ENCODE measurements around the gene CACNA1E.

The CACNA1E gene

DNA sequence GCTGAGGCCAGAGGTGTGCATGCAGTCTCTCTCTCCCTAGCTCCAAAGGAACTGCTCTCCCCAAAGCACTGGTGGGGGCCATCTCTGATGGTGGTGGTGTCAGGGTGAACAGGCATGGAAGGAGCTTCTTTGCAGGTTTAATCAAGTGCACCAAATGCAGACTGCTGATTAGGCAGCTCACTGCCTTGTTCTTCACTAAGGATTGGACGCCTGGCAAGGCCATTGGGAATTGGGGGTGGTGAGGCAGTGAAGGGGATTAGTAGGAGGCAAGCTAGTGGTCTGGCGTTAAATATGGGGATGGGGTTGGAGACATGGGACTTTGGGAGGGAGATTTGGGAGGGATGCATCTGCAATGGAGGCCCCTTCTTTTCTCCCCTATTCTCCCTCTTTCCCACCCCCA is 1.5 kb downstream of the CACNA1E start:
- TF ChIP-seq, protein P1, sequence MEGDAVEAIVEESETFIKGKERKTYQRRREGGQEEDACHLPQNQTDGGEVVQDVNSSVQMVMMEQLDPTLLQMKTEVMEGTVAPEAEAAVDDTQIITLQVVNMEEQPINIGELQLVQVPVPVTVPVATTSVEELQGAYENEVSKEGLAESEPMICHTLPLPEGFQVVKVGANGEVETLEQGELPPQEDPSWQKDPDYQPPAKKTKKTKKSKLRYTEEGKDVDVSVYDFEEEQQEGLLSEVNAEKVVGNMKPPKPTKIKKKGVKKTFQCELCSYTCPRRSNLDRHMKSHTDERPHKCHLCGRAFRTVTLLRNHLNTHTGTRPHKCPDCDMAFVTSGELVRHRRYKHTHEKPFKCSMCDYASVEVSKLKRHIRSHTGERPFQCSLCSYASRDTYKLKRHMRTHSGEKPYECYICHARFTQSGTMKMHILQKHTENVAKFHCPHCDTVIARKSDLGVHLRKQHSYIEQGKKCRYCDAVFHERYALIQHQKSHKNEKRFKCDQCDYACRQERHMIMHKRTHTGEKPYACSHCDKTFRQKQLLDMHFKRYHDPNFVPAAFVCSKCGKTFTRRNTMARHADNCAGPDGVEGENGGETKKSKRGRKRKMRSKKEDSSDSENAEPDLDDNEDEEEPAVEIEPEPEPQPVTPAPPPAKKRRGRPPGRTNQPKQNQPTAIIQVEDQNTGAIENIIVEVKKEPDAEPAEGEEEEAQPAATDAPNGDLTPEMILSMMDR (IDR thresholded peaks at IDR 0.05; ENCODE audit: unreplicated experiment in 3 of 3) = no peak
- Mint-ChIP-seq H3K9me3 (peaks cover 3% of the 10 kb centered on the region), H3K4me1 (peaks cover 48% of the 10 kb centered on the region), H3K36me3 (ENCODE audit: low read depth) (no peaks in the 10 kb centered on the region), H3K27ac (no peak overlapping the region), H3K4me3 (peak overlapping the region; percentile 20 to 85 (median 83)), H3K27me3 (ENCODE audit: low read depth) (peaks cover 91% of the 10 kb centered on the region)

DNA sequence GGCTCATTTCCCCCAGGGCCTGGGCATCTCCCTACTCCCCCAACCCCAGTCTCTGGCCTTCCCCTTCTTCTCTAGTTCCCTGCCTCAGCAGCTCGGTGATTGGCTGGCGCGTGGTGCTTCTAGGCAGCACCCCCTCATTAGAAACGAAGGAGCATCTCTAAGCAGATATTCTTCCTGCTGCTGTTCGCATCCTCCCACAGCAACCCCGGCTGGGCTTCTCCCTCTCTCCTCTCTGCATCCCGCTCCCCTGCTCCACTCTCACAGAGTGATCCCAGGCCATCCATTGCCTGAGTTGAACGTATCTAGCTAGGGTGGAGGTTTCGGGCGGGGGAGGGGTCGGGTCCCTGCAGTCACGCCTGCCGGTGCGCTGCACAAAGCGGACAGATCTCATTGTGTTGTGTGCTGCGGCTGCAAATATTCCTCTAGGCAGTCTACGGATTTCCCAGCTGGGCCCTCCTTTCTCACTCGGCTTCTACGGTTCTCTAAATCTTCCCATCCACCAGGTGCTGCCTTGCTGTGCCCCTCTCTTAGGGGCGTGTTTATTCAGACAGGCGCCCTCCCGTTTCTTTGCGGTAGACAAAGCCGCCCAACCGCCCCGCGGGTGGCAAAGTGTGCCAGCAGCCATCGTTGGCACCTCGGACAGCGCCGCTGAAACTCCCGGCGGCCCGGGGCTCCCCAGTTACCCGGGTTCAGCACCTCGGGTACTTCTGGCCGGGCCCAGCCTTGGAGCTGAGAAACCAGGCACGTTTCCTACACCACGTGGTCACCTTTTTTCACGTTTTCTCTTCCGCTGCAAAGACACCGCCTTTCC is 2.2 kb downstream of the CACNA1E start:
- TF ChIP-seq, protein P1 (IDR thresholded peaks at IDR 0.05; ENCODE audit: unreplicated experiment in 3 of 3) = no peak
- no peaks in the 10 kb centered on the region for H3K36me3 Mint-ChIP-seq (ENCODE audit: low read depth)
- H3K4me1 Mint-ChIP-seq = peaks cover 55% of the 10 kb centered on the region
- peaks cover 94% of the 10 kb centered on the region for H3K27me3 Mint-ChIP-seq (ENCODE audit: low read depth)
- H3K27ac Mint-ChIP-seq = peak overlapping the region in 1 of 3 experiments; percentile 73
- peaks cover 3% of the 10 kb centered on the region for H3K9me3 Mint-ChIP-seq
- H3K4me3 Mint-ChIP-seq = peak overlapping the region; percentile 64 to 85 (median 83)

DNA sequence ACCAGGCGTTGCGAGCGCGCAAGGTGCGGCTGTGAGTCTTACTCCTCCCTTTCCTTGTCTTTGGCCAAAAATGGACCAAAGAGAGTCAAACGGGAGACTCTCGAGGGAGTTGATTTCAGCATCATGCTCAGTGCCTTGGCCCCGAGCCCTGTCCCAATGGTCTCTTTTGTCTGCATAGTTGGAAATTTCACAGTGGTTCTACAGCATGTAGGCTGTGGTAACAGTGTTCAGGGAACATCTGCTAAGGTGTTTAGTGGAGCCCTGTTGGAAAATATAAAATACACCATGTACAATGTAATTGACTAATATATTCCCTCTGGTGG is 2.7 kb downstream of the CACNA1E start:
- Mint-ChIP-seq H3K27ac (no peak overlapping the region), H3K27me3 (ENCODE audit: low read depth) (peaks cover 94% of the 10 kb centered on the region), H3K36me3 (ENCODE audit: low read depth) (no peaks in the 10 kb centered on the region), H3K9me3 (peaks cover 3% of the 10 kb centered on the region), H3K4me1 (peaks cover 60% of the 10 kb centered on the region), H3K4me3 (peak overlapping the region; percentile 64 to 85 (median 83))
- TF ChIP-seq, protein P1 (IDR thresholded peaks at IDR 0.05; ENCODE audit: unreplicated experiment in 3 of 3) = no peak

DNA sequence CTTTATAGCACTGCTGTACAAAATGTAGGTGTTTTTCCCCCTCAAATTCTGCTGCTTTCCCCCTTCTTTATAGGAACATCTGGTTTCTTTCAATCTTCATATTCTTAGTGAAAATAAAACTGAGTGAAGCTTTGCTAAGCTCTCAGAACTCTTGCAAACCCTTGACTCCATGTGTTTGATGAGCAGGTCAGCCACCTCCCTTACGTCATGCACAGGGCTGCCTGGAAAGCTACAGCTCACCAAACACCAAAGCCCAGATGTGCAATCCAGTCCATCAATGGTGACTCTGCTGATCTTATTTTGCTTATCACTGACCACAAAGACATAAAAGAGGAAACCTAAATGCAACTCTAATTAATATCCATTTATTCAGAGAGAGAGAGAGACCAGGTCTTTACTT is 5.5 kb downstream of the CACNA1E start:
- Mint-ChIP-seq H3K27me3 (ENCODE audit: low read depth) (peaks cover 66% of the 10 kb centered on the region), H3K4me1 (peaks cover 57% of the 10 kb centered on the region), H3K36me3 (ENCODE audit: low read depth) (no peaks in the 10 kb centered on the region), H3K4me3 (peak overlapping the region in 2 of 3 experiments; percentile 20 to 36), H3K9me3 (peaks cover 3% of the 10 kb centered on the region), H3K27ac (peak overlapping the region; percentile 6 to 83 (median 49))
- TF ChIP-seq, protein P1 (IDR thresholded peaks at IDR 0.05; ENCODE audit: unreplicated experiment in 3 of 3) = no peak

DNA sequence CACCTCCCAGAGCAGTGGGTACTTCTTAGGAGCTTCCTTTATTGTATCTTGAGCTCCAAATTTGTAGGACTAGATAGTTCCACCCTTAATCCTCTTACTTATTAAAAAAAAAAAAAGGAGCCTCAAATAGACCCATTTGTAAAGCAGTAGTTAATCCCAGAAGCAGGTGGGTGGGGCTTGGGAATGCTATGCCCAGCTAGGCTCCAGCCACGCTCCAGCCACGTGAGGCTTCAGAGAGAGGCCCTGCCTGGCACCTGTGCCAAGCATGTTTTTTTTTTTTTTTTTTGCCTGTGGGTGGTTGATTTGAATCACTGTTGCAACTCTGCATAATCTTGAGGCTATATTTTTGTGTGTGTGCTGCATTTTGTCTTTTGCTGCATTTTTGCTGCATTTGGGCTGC is 7.0 kb downstream of the CACNA1E start:
- Mint-ChIP-seq H3K36me3 (ENCODE audit: low read depth) (no peaks in the 10 kb centered on the region), H3K27ac (peak overlapping the region in 2 of 3 experiments; percentile 49 to 74), H3K9me3 (no peaks in the 10 kb centered on the region), H3K4me3 (no peak overlapping the region), H3K27me3 (ENCODE audit: low read depth) (peaks cover 53% of the 10 kb centered on the region), H3K4me1 (peaks cover 51% of the 10 kb centered on the region)
- TF ChIP-seq, protein P1 (IDR thresholded peaks at IDR 0.05; ENCODE audit: unreplicated experiment in 3 of 3) = no peak

Data from nephron (organoid).